GM18867 (cell line): Measurements from ENCODE around the gene PARD3.
"Not testable (repeated sequence)": the region's sequence is repeated elsewhere in the genome, so short reads cannot be mapped to it uniquely, and the experiment has no call there.

Experiments used
- ATAC-seq: cut with Tn5 transposase; IDR thresholded peaks from one replicate; pipeline ENCODE4 v1.9.1; 2021; ENCODE audit warnings: mild to moderate bottlenecking, moderate library complexity; ENCODE audit not compliant: unreplicated experiment

The PARD3 gene

DNA sequence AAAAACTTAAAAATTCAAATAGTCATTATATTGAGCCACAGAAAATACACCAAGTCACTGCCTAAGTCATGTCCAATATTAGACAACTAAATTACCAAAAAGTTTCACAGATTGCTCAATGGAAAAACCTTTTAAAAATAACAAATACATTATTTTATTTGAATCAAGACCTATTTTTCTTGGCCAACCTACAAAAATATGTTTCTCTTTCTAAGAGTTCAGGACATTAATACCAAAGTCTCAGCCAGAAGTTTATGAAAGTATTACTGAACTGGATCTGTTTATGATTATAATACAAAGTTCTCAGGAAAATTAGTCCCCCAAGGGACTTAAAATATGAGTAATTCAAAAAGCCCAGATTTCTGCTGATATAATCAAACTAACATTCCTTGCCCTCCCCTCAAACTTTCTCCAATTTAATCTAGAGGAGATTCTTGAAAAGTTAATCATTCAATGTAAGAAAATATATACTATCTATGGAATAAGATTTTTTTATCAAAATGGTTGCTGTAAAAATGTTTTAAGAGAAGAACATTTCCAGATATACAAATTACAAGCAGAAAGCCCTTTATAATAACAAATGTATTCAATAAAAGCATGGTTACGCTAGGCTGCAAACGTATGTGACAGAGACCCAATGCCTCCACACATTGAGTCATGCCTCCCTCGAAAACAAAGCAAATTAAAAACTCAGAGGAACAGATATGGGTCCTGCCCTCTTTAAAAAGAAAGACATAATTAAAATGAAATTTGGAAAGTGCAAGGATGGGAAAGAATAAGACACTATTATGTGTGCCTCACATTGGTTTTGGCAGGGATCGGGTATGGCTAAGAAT, 381.6 kb downstream of the PARD3 start:
- ATAC-seq = no peak

DNA sequence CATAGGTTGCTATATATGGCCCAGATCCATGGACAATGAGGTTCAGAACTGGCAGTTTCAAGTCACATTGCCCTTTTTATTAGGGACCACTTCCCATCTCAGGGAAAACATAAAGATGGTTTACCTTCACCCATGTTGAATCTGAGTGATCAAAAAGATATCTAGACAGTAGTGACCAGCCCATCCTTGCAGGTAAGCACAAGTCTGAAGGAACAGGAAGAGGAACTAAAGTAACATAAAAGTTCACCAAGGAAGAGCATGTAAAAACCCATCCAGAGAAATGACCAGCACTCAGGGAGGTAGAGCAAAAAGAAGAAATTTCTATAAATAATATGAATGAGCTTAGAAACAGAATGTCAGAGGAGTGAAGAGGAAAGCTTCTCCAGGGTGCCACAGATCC, 382.5 kb downstream of the PARD3 start:
- ATAC-seq = no peak

DNA sequence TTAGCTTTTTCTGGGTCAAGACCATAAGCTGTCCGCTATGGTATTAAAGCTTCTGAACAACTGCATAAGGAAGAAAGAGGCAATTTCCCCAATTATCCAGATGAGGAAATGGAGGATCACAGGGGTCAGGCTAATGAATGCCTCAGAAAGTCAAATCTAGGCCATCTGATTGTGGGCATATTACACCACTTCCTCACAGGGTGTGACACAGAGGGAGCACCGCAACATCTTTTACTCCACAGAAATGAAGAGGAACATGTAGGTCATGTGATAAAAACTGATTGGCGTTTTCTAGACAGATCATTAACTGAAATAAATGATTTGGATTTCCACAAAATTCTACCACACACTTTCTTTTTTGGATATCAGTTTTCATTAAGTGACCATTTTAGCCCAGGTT, 384.4 kb downstream of the PARD3 start:
- no peak for ATAC-seq

DNA sequence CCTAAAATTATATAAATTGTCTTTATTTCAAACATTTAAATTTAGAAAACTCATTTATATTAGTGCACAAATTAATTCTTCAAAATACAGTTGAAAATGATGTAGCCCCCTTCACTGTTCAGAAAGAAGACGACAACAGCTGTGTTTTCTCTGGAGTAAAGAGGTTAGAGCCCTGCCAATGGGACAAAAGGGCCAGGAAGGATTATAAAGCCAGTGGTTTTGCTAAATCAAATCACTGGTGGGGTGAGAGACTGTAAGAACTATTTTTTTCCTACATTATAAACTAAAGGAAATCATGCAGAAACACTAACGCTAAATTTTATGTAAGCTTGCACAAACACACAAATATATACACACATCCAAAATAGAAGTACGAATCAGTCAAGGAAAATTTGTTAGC, 386.6 kb downstream of the PARD3 start:
- no peak for ATAC-seq

DNA sequence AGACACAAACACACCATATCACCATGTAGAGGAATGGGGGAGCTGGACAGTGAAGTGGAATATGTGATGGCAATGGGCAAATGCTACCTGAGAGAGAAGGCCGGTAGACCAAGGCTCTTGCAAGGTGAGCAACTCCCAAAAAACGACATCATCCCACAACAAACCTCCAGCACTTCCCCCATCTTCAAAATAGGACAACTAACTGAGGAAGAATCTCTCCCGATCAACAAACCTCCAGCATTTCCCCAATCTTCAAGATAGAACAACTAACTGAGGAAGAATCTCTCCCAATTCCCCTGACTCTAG, 387.2 kb downstream of the PARD3 start:
- no peak for ATAC-seq

DNA sequence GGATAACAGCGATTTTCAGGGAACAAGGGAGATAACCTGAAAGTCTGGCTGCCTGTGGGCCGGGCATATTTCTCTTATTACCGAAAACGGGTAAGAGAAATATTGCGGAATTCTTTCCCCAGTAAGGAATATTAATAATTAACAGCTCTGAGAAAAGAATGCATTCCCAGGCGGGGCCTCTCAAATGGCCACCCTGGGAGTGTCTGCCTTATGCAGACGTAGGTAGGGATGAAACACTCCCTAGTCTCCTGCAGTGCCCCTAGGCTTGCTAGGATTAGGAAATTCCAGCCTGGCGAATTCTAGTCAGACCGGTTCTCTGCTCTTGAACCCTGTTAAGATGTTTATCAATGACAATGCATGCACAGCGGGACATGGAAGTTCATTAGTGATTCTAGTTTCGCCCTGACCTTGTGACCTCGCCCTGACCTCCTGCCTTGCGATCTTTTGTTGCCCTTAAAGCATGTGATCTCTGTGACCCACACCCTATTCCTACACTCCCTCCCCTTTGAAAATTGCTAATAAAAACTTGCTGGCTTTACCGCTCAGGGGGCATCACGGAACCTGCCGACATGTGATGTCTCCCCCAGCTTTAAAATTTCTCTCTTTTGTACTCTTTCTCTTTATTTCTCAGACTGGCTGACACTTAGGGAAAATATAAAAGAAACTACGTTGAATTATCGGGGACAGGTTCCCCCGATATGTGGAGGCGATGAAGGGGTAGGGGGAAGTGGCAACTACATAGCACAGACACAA, 387.8 kb downstream of the PARD3 start:
- not testable (repeated sequence) for ATAC-seq

DNA sequence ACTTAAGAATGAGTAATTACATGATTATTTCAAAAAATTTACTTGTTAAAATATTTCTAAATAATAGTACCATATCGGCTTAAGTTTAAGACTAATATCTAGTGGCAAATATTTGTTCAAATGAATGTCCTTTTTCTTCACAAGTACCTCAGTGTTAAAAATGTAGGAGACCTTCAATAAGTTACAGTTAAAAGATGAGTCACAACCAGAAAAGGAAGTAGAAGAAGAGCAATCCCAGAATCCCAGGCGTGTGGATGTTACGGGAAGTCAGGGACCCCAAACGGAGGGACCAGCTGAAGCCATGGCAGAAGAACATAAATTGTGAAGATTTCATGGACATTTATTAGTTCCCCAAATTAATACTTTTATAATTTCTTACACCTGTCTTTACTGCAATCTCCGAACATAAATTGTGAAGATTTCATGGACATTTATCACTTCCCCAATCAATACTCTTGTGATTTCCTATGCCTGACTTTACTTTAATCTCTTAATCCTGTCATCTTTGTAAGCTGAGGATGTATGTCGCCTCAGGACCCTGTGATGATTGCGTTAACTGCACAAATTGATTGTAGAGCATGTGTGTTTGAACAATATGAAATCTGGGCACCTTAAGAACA, 388.4 kb downstream of the PARD3 start:
- ATAC-seq = not testable (repeated sequence)

DNA sequence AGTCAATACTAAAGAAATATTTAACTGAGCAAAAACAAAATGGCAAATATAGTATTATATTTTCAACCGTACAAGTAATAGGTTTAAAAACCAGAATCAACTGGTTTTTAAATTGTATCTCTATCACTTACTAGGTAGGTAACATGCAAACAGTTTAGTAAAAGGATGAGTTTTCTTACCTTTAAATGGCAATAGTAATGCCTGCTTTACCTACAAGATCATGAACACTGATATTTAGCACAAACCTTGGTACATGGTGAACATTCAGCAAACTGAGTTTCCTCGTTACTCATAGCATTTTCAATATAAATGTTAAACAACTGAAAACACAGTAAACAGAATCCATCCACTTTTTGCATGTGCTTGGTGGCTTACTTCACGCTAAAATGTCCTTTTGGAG, 389.1 kb downstream of the PARD3 start:
- no peak for ATAC-seq

DNA sequence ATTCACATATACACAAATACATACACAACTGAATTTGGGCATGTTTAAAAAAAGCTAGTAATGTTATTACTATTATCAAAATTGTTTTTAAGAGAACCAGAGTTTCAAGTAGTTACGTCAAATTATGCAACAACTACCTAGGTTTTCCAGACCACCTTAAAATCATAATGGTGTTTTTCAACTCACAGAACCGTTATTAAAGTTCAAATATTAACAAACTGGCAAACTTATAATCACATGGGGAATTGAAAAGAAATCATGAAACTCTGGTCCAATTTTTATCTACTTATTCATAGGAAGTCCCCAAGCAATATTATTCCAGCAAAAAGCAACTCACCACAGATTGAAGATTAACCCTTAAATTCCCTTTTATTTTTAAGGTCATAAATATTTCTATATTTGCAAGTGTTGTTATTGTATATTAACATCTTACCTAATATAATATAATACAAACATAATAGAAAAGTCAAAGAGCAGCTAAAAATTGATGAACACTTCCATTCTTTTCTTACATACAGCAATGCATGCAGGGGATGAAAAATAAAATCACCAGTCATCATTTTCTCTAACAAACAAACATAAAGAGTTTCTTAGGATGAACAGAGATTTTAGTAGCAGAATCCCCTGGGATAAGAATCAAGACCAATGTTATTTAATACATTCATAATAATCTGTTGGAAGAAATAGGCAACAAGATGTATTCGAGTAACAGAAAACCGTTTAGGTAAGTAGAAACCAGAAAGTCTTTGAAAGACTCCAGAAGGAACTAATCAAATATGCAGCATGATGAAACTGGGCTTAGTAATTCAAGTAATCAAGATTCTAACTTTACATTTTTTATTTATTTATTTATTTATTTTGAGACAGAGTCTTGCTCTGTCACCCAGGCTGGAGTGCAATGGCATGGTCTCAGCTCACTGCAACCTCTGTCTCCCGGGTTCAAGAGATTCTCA, 391.1 kb downstream of the PARD3 start:
- ATAC-seq = no peak

DNA sequence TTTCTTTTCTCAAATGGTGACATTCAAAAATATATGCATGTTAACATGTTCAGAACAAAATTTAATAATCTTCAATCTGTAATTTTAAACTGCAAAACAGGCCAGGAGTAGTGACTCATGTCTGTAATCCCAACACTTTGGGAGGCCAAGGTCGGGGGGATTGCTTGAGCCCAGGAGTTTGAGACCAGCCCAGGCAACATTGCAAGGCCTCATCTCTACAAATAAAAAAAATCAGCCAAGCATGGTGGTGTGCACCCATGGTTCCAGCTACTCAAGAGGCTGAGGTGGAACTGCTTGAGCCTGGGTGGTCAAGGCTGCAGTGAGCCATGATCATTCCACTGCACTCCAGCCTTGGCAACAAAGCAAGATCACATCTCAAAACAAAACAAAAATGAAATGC, 394.3 kb downstream of the PARD3 start:
- no peak for ATAC-seq

DNA sequence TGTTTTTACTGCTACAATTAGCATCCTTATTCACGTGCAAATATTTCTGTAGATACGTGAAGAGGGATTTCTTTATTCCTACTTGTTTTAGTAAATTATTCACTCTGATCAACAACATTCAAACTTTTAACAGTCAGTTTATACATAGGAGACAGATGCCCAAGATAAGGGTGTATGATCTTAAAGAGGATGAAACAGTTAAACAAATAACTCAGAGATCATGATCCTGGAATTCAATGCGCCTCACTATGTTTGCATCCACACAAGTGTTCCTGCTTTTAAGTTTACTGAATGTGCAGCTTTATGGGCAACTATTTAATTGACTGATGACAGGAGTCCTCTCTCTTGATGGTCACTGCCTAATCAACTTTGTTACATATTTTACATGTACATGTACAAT, 394.8 kb downstream of the PARD3 start:
- ATAC-seq = no peak

DNA sequence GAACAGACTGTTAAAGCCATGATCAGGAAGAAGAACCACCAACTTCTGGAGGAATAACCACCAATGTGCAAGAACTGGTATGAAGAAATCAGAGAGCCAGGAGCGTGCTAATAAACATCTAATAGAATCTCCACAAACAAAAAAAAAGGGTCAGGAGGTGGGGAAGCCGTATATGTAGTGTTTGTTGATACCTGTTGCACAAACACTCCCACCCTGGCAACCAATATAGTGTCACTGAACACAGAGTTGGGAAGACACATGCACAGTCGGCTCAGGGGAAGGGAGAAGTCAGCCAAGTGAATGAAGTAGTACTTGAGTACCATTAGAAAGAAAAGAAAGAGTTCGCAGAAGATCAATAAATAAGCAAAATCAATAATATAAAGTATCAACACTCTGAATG, 400.1 kb downstream of the PARD3 start:
- ATAC-seq = no peak

DNA sequence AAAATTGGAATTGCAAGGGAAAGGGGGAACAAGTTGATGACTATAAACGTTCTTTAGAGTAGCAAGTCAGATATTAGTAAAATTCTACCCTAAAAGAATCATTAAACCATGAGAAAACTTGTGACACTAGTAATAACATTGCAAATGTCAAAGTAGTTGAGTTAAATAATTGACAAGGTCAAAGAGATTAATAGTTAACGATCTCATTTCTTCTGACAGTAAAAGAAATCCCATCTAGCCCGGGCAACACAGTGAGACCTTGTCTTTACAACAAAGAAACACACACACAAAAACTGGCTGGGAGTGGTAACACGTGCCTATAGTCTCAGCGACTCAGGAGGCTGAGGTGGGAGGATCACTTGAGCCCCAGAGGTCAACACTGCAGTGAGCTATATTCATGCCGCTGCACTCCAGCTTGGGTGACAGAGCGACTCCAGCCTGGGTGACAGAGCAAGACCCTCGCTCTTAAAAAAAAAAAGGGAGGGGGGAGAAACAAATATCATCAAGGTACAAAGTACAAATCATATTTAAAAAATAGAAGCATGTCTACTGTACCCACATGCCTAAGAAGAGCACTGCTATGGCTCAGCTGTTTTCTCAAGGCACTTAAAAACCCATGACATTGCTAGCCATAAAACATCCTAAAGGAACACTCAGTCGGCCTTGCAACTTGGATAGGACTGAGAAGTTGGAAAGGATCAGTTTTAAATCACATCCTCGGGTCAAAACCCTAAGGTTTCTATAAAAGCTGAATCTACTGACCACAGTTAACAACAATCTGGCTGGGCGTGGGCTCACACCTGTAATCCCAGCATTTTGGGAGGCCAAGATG, 401.1 kb downstream of the PARD3 start:
- ATAC-seq = no peak

DNA sequence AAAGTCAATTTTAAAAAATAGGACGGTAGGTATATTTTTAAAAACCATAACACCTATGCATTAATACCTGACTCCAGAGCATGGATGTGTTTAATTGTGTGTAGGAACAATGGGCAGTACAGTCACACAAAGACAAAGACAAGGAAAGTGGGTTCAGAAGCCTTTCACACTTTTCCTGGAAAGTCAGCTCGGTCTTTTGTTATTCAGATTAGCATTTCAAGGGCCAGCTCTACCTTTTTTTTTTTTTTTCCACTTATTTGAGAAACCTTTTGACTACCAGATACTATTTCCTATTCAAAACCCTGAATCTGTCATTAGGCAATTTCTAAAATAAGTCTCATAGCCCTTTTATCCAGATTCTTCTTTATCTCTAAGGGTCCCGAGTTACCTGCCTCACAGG, 401.9 kb downstream of the PARD3 start:
- no peak for ATAC-seq

DNA sequence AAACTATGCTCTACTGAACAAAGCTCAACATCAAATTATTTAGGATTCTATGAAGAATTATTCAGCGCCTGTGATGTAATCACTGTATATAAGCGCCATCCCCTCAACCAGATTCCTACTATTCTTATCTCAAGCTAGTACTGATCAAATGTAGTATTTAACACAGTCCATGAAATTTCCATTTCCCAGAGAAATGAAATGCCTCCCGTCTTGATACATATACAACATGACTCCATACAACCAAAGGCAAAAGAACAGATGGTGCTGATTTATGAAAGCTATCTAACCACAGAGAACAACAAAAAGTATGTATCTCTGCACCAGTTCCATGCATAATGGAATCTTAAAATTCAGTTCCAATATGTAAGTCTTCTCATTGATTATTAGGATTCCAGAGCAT, 406.1 kb downstream of the PARD3 start:
- ATAC-seq = no peak

DNA sequence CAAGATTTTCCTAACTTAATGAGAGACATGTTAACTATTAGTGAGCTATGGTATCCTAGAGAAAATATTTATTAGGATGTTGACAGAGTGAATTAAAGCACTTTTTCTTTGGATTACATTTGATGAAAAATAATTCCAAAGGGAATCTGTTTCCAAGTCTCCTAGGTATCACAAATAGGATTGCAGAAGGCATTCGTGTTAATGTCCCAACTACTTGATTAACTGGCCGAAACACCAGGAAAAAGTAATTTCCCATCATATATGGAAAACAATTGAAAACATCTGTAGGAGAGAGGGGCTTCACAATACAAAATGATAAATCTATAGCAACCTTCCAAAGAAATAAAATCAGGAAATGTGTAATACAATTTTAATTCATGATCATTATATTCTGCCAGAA, 406.7 kb downstream of the PARD3 start:
- no peak for ATAC-seq

DNA sequence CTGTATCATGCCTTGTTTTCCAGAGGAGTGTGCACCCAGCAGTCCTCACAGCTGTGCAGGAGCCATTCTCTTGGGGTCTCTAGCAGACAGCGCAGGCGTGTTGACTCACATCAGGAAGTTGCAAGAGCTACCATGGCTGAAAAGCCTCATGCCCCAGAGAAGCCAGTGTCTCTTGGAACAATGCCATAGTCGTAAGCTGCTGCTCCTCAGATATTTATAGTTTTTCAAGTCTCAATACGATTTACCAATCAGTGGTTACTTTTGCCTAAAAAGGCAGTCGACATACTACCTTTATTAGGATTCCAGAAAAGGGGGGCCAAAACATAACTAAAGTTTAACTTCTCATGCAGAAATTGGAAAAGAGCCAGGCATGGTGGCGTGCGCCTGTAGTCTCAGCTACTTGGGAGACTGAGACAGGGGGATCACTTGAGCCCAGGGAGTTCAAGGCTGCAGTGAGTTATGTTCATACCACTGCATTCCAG, 407.7 kb downstream of the PARD3 start:
- no peak for ATAC-seq

DNA sequence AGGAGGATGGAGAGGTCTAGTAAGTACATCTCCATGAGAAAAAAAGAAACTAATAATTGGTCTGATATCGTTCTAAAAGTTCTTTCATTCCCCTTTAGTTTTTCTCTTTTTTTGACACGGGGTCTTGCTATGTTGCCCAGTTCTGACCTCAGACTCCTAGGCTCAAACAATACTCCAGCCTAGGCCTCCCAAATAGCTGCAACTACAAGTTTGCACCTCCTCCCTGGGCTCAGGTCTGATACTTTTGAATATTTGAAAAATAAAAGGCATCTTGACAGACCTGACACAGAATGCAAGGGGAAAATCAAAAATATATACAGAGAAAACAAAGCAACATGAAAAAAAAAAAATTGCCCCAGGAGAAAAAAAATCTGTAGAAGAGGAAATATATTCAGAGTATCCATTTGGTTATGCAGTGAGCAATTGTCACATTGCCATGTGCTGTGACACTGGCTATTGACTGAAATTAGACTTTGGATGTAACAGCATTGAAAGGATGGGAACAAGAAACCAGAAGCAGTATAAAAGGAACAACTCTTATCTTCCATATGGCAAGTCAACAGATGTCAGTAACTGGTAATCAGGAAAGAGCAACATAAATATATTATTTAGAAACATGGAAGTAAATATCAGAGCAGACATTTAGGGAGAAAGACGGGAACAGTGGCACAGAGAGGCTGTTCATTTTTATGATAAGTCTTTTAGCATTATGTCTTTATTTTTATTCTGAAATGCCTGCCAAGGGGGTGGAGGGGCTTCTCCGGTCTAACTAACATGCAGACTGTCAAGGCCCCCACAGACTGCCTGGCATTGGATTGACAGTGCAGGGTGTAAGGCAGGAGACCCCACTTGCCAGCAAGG, 408.4 kb downstream of the PARD3 start:
- no peak for ATAC-seq
